ENCODE results near the gene KREMEN1.

KREMEN1 gene

GRCh38 chr22:29089507-29089906, 16.7 kb downstream of the KREMEN1 start:
- no peak overlapping the region for H3K27ac ChIP-seq (ENCODE audit: low read length)
- H3K4me3 ChIP-seq (ENCODE audit: low read length) = no peak overlapping the region
- H3K27me3 ChIP-seq (replicated peaks; ENCODE audit: insufficient read depth, low read length) = no peaks in the 10 kb centered on the region
- no peak overlapping the region for H3K4me2 ChIP-seq (ENCODE audit: low read depth, low read length)
- H3K4me1 ChIP-seq (ENCODE audit: low read length) = no peaks in the 10 kb centered on the region
- no peaks in the 10 kb centered on the region for H3K9me2 ChIP-seq (replicated peaks; ENCODE audit: insufficient read depth, low read length)
- H3F3A ChIP-seq (ENCODE audit: insufficient read depth, low read length) = no peaks in the 10 kb centered on the region
- no peak overlapping the region for H3K9ac ChIP-seq (ENCODE audit: low read length)
- no peaks in the 10 kb centered on the region for H3K9me3 ChIP-seq (replicated peaks; ENCODE audit: insufficient read depth, low read length)
- H3K79me2 ChIP-seq (ENCODE audit: low read length) = no peaks in the 10 kb centered on the region
- no peaks in the 10 kb centered on the region for H3K36me3 ChIP-seq (replicated peaks; ENCODE audit: insufficient read depth, low read length)
- TF ChIP-seq CTCF (IDR thresholded peaks at IDR 0.05; ENCODE audit: low read length) = no peak
- no peaks in the 10 kb centered on the region for H4K20me1 ChIP-seq (ENCODE audit: insufficient read depth, low read length)
- DNase-seq = no peak
- no peak overlapping the region for H2AFZ ChIP-seq (ENCODE audit: low read length)

- no peak for DNase-seq
- no peaks in the 10 kb centered on the region for H3K79me2 ChIP-seq (ENCODE audit: low read length)
- TF ChIP-seq CTCF (IDR thresholded peaks at IDR 0.05; ENCODE audit: low read length) (no peak), EZH2phosphoT487 (IDR thresholded peaks at IDR 0.05; ENCODE audit: low read length) (no peak), EZH2 (optimal IDR thresholded peaks at IDR 0.05; ENCODE audit: low read depth, low read length) (no peak)
- H3K27me3 ChIP-seq (replicated peaks; ENCODE audit: insufficient read depth, low read length) = no peaks in the 10 kb centered on the region
- no peaks in the 10 kb centered on the region for H4K20me1 ChIP-seq (ENCODE audit: insufficient read depth, low read length)
- H3K4me1 ChIP-seq (ENCODE audit: low read length) = no peaks in the 10 kb centered on the region
- H3K9me2 ChIP-seq (replicated peaks; ENCODE audit: insufficient read depth, low read length) = no peaks in the 10 kb centered on the region
- no peak overlapping the region for H3K4me3 ChIP-seq (ENCODE audit: low read length)
- no peaks in the 10 kb centered on the region for H3K36me3 ChIP-seq (replicated peaks; ENCODE audit: insufficient read depth, low read length)
- no peak overlapping the region for H2AFZ ChIP-seq (ENCODE audit: low read length)
- H3K9ac ChIP-seq (ENCODE audit: low read length) = no peak overlapping the region
- H3K27ac ChIP-seq (ENCODE audit: low read length) = no peak overlapping the region
- H3K4me2 ChIP-seq (ENCODE audit: low read depth, low read length) = no peak overlapping the region
- H3K9me3 ChIP-seq (replicated peaks; ENCODE audit: insufficient read depth, low read length) = no peaks in the 10 kb centered on the region
- no peaks in the 10 kb centered on the region for H3F3A ChIP-seq (ENCODE audit: insufficient read depth, low read length)
Observed at GRCh38 chr22:29090039-29090438, 17.2 kb downstream of the KREMEN1 start.

- no peaks in the 10 kb centered on the region for H3K9me2 ChIP-seq (replicated peaks; ENCODE audit: insufficient read depth, low read length)
- no peak for DNase-seq
- TF ChIP-seq EZH2phosphoT487 (IDR thresholded peaks at IDR 0.05; ENCODE audit: low read length) (no peak), CTCF (IDR thresholded peaks at IDR 0.05; ENCODE audit: low read length) (no peak), EZH2 (optimal IDR thresholded peaks at IDR 0.05; ENCODE audit: low read depth, low read length) (no peak)
- no peaks in the 10 kb centered on the region for H3K4me1 ChIP-seq (ENCODE audit: low read length)
- H3K27me3 ChIP-seq (replicated peaks; ENCODE audit: insufficient read depth, low read length) = no peaks in the 10 kb centered on the region
- H3K79me2 ChIP-seq (ENCODE audit: low read length) = no peaks in the 10 kb centered on the region
- H3K4me3 ChIP-seq (ENCODE audit: low read length) = no peak overlapping the region
- H3K27ac ChIP-seq (ENCODE audit: low read length) = no peak overlapping the region
- no peaks in the 10 kb centered on the region for H4K20me1 ChIP-seq (ENCODE audit: insufficient read depth, low read length)
- H3F3A ChIP-seq (ENCODE audit: insufficient read depth, low read length) = no peaks in the 10 kb centered on the region
- H3K36me3 ChIP-seq (replicated peaks; ENCODE audit: insufficient read depth, low read length) = no peaks in the 10 kb centered on the region
- no peak overlapping the region for H2AFZ ChIP-seq (ENCODE audit: low read length)
- no peaks in the 10 kb centered on the region for H3K9me3 ChIP-seq (replicated peaks; ENCODE audit: insufficient read depth, low read length)
- no peak overlapping the region for H3K9ac ChIP-seq (ENCODE audit: low read length)
- no peak overlapping the region for H3K4me2 ChIP-seq (ENCODE audit: low read depth, low read length)
Observed at GRCh38 chr22:29092243-29092642, 19.4 kb downstream of the KREMEN1 start.

Data from MM.1S (cell line).